Keratinocyte (primary cell): ENCODE measurements around the gene BOLA1.

Source experiments
- CTCF ChIP-seq, 3 experiments: IDR thresholded peaks in 1 of 3; conservative IDR thresholded peaks in 1 of 3; optimal IDR thresholded peaks in 1 of 3; 2 replicates in 2 of 3; 3 replicates in 1 of 3; pipeline versions ENCODE3 to v1.5.1; 2011; ENCODE audit warnings: low read length in 3 of 3, mild to moderate bottlenecking in 3 of 3, moderate library complexity in 2 of 3, control low read depth in 1 of 3, inconsistent platforms in 1 of 3; ENCODE audit not compliant: insufficient read depth in 2 of 3; ENCODE audit errors: extremely low read depth in 1 of 3
- EZH2 ChIP-seq: IDR thresholded peaks from one replicate; pipeline ENCODE4 v1.6.1; 2012; ENCODE audit warnings: inconsistent platforms, mild to moderate bottlenecking, low read length, moderate library complexity

- TF ChIP-seq CTCF (optimal IDR thresholded peaks at IDR 0.05 in 1 of 3, IDR thresholded peaks at IDR 0.05 in 1 of 3, conservative IDR thresholded peaks at IDR 0.05 in 1 of 3; ENCODE audit: extremely low read depth in 1 of 3, insufficient read depth in 2 of 3, low read length in 3 of 3) (no peak), EZH2 (no peak)
Observed at GRCh38 chr1:149927056-149927562, 27.7 kb downstream of the BOLA1 start.
